Left renal pelvis (tissue), 4 donors: ENCODE measurements around the gene MRTFB. TPM values are rescaled to one million over a fixed set of nuclear protein-coding genes. Genes with fewer than 3 reads are reported as not detected.
A peak's percentile ranks its signal among the peaks of the same experiment; 100 is the strongest.

Source experiments
- DNase-seq, 4 donors: peaks; one replicate each; pipeline ENCODE4 v3.0.0-alpha.2; 2013; ENCODE audit warnings: low read depth in 4 of 4, low spot score in 3 of 4
- polyA plus RNA-seq, 4 donors: library from polyadenylated mRNA; unstranded; fragments of 120-200 nt; gene quantifications; one replicate each; pipeline ENCODE4 v1.2.1, GENCODE V29; 2013; ENCODE audit not compliant: insufficient read length in 4 of 4

MRTFB gene
- polyA plus RNA-seq, 4 donors = 20.3 to 35.0 (median 34.6) TPM

DNA sequence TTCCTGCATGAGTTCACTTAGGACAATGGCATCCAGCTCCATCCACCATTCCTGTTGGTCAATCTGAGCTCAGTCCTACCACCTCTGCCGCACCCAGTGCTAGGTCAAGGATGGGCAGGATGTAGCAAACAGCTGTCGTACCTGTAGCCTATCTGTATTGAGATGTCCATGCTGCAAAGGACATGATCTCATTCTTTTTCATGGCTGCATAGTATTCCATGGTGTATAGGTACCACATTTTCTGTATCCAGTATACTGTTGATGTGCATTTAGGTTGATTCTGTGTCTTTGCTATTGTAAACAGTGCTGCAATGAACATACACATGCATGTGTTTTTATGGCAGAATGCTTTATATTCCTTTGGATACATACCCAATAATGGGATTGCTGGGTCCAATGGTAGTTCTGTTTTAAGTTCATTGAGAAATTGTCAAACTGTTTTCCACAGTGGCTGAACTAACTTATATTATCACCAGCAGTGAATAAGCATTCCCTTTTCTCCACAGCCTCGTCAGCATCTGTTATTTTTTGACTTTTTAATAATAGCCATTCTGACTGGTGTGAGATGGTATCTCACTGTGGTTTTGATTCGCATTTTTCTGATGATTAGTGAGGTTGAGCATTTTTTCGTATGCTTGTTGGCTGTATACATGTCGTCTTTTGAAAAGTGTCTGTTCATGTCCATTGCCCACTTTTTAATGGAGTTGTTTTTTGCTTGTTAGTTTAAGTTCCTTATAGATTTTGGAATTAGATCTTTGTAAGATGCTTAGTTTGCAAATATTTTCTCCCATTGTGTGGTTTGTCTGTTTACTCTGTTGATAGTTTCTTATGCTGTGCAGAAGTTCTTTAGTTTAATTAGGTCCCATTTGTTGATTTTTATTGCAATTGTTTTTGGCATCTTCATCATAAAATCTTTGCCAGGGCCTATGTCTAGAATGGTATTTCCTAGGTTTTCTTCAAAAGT, 7.2 kb upstream of the MRTFB start:
- DNase-seq = no peak

DNA sequence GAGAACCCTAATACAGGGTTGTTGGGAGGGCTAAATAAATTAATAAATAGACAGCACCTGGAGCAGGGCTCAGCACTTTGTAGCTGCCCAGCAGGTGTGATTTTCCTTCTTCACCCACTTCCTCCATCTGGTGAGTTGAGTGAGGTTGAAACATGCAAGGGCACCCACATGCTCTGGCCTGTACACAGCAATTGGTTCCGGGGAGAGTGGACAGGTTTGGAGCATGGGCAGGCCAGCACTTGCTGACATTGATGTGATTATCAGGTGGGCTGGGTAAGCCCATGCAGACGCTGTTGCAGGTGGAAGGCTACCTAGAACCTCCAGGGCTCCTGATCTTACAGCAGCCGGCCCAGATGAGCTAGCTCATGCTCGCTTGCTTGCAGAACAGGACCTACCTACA, 1.3 kb upstream of the MRTFB start:
- no peak for DNase-seq

DNA sequence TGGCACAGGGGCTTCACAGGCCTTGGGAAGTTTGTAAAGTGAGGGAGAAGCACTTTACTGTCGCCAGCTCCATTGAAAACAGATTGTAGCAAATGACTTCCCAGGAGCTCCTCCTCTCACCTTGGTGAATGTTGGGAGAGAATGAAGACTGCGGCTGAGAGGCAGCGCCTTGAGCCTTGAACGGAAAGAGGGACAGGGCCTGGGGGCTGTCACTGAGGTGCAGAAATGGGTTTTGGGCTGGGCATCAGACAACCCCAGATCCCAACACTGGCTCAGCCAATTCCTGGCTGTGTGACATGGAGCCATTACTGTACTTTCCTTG, 603 bp upstream of the MRTFB start:
- DNase-seq = no peak

DNA sequence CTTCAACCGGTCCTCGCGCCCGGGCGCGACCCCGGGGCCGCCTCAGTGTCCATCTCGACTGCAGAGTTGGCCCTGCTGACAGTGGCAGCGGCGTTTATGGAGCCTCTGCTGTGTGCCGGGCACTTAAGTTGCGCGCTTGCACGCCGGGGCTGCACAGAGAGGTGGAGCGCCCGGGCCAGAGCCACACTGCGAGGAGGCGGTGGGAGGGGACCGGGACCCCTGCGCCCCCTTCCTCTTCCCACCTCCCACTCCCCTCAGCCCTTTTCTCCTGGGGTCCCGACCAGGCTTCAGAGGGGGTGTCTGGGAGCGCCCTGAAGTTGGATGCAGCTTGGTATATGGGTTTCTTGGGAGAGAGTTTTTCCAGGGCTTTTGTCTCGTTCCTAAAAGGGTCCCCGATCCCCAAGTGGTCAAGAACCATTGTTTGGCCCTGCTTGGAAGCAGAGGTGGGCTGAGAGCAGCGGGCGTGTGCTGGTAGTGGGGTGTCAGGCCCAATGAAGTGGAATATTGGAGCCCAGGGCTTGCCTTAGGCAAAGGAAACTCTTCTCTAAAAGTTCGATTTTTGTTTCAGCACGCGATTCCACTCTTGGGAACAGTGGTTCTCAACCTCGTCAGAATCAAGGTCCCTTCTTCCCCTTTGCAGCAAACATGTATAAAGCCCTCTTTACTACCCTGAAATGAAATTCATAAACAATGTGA, 605 bp downstream of the MRTFB start:
- peak in 1 of 4 donors; percentile 22 for DNase-seq

DNA sequence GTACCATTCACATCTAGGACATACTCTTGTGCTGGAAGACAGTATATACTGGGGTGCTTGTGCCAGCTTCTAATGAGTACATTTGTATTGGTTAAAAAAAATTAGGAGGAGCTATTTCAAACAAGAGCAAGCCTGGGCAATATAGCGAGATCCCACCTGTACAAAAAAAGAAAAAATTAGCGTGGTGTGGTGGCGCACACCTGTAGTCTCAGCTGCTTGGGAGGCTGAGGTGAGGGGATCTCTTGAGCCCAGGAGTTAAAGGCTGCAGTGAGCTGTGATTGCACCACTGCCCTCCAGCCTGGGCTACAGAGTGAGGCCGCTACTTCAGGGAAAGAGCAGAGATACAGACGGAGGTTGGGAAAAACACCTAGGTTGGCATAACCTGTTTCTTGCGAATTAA, 1.2 kb downstream of the MRTFB start:
- no peak for DNase-seq

DNA sequence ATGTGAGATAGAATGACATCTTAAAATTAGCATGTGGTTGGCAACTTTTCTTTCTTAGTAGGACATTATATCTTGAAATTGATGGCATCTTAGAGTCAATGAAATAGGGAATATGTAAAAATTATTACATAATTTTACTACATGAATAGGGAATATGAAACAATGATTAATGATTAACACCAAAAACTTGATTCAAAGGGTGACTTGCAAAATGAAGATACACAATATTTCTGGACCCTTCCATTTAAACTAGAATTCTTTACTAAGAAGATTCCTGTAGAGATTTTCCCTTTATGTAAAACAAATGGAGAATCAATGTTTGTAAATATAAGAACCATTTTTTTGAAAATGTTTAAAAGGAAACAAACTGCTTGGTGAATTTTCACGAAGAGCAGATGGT, 3.4 kb downstream of the MRTFB start:
- no peak for DNase-seq

DNA sequence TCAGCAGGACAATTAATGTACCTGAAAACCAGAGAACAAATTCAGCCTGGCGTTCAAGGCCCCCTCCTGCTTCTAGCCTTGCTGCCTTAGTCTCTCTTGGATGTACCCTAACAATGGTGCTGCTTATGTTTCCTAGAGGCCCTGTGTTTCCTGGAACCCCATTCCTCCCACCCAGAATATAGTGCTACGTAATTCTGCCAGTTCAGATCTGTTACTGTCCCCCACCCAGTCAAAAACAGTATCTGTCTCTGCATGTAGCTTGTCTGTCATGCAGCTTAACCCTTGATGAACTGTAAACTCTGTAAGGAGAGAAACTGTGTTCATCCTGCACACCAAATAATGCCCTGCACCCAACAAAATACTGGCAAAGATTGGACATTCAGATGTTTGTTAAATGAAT, 6.8 kb downstream of the MRTFB start:
- DNase-seq = no peak

DNA sequence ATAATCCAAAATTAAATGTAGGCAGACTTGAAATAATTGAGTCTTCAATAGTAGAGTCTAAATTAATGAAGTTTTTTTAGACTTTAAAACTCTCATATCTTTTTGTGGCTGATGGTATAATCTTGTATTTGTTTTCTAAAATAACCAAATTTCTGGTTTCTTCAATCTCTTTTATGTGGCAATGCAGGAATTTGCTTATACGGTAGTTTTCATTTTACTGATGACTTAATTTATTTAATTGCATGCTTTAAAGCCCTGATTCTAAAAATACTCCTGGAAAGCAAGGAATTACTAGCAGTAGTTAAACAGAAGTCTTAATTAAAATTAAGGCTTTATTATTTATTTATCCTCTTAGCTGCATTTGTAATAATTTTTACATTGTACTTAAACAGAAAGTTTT, 15.4 kb downstream of the MRTFB start:
- DNase-seq = no peak

DNA sequence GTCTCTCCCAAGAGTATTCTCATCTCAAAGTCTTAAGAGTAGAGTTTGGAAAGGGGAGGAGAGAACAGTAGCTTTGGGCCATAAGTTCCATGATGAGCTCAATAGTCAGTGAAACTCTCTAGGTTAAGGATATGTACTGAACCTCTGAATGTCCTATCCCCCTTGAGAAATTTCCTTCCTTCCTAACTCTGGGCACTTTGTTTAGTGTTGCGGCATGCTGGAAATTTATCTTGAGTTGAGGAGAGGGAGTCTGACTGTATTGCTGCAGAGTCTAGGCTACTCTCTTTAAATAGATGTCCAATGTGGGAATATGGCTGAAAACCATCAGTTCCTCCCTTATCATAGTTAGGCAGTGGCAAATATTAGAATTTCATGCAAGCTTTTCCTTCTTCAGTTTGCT, 16.1 kb downstream of the MRTFB start:
- DNase-seq = no peak

DNA sequence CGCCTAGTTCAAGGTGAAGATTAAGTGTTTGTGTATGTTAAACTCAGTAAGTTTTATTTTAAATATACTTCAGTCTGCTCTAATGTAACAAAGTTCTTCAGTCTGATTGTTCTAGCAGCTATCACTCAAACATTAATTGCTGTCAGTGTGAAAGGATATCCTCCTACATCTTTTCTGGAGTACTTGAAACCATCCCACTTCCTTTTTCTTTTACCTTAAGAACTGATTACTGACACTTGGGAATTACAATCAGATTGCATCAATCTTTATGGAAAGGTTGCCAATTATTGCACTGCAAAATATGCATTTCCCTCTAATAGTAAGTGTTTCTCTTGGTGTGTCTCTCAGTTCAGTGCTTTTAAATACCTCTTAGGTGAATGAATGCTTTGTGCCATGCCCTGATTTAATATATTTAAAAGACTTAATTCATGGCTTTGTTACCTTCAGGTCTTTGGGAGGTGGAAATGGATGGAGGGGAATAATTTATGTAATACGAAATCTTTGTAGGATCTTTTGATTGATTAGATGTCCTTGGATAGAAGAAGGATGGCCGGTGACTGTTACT, 16.6 kb downstream of the MRTFB start:
- no peak for DNase-seq

DNA sequence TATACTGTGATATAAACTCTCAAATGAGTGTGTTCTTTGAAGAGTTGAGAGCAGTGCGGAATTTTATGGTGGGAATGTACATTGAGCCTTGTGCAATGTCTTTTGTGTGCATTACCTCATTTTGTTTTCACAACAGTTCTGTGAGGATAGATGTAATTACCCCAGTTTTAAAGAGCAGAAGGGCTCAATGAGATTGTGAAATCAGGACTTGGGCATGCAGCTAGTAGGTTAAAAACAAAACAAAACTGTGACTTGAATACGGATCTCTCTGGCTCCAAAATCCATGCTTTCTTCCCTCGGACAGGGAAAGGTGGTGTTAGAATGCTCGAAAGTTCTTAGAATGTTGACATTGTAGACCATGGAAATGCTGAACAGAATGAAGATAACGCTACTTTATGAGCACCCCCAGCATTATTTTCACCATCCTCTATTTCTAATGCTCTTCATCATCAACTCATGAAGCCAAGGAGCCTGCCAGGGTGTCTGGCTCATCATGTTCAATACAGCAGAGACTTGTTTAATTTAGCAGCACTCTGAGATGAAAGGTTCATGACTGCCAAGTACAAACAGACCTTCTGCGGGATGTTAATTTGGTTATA, 17.1 kb downstream of the MRTFB start:
- DNase-seq = no peak

DNA sequence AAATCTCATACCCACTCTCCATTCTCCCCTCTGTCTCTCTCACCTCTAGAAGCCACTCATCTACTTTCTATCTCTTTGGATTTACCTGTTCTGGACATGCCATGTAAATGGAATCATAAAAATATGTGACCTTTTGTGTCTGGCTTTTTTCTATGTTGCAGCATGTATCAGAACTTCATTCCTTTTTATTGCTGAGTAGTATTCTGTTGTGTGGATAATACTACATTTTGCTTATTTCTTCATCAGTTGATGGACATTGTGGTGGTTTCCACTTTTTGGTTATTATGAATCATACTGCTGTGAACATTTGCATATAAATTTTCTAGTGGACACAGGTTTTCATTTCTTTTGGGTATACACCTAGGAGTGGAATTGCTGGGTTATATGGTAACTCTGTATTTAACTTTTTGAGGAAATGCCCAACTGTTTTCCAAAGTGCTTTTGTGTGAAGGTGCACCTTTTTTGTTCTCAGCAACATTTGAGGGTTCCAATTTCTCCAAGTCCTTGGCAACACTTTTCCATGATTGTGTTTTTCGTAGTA, 18.2 kb downstream of the MRTFB start:
- DNase-seq = no peak

DNA sequence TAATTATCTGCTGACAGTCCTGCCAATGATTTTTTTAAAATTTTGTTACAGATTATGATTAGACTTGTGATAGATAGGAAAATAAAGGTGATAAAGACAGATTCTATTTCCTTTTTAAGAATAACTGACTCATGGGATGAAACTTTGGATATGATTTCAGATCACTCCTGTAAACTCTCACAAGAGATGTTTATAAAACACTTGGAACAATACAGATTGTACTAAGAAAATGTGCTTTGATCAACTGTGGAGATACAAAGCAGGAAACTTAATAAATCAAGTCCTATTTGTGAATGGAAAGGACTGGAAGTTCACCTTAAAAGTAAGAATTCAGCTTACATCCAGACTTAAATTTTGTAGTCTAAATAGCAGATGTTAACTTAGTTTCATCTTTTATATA, 21.4 kb downstream of the MRTFB start:
- no peak for DNase-seq

DNA sequence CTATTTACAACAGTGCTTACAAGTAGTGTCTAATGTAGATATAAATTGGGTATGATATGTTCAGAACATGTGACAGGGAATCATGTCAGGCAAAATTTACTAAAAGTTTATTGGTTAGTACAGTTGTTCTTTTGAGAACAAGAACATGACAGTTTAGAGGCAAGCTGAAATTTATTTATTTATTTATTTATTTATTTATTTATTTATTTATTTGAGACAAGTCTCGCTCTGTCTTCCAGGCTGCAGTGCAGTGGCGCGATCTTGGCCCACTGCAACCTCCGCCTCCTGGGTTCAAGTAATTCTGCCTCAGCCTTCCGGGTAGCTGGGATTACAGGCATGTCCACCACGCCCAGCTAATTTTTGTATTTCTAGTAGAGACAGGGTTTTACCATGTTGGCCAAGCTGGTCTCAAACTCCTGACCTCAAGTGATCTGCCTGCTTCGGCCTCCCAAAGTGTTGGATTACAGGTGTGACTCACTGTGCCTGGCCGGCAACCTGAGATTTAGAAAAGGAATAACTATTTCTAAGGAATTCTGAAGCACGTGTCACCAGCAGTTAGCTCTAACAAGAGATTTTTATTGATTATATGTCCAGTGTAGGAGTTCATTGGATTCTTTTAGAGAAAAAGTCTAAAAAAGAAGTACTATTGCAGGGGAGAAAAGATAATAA, 24.9 kb downstream of the MRTFB start:
- DNase-seq = no peak

DNA sequence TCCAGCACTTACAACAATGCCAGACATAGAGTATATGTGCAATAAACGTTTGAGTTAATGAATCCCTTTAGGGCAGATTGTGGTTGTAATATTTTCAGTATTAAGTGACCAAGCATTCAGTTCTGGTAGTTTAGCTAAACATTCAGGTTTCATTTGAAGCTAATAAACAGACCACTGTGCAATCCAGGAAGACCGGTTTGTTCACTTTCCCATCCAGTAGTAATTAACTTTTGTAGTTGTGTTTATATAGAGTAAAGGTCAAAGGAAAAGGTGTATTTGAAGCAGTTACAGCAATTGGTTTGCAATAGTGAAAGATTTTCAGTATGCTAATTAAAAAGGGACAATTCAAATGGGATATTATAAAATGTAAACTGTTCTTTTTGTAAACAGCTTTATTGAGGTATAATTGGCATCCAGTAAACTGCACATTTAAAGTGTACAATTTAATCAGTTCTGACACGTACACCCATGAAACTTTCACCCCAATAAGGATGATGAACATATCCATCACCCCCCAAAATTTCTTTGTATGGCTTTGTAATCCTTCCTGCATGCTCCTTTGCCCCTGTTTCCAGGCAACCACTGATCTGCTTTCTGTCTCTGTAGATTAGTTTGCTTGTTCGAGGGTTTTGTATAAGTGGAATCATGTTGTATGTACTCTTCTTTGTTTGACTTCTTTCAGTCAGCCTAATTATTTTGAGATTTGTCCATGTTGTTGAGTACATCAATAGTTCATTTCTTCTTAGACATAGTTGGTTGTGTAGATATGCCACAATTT, 26.3 kb downstream of the MRTFB start:
- peak; percentile 39 to 70 (median 62) for DNase-seq

DNA sequence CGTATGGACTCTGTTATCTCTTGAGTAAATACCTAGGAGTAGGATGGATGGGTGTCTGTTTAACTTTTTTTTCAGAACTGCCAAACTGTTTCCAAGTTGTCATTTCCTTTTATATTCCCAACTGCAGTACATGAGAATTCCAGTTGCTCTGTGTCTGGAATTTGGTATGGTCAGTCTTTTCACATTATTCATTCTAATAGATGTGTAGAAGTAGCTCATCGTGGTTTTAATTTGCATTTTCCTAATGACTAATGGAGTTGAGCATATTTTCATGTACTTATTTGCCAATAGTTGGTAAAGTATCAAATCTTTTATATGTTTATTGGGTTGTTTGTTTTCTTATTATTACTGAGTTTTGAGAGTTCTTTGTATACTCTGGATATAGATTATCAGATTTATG, 27.0 kb downstream of the MRTFB start:
- no peak for DNase-seq

DNA sequence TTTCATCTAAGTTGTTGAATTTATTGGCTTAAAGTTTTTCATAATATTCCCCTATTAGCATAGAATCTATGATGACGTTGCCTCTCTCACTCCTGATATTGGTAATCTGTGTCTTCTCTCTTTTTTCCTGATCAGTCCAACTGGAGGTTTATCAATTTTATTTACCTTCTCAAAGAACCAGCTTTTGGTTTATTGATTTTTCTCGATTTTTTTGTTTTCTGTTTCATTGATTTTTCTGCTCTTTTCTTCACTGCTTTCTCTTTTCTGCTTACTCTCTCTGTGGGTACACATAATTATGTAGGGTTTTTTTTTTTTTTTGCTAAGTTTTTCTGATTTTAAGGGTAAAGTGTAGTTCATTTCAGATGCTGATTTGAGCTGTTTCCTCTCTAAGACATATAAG, 29.7 kb downstream of the MRTFB start:
- DNase-seq = no peak

DNA sequence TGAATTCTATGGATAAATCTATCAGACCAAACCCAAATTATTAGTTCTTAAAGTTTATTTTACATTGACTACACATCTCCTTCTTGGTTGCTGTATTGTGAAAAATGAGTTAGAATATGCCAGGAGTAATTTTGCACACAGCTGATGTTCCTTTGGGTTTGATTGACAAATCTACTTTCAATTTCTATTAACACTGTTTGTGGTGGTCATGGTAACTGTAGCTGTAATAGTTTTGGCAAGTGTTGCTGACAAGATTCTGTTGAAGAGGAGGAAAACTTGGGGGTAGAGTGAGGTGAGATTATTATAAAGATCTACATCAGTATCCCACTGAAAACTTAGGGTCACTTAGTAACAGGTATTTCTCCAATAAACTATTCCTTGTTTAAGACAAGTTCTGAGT, 30.3 kb downstream of the MRTFB start:
- DNase-seq = no peak

DNA sequence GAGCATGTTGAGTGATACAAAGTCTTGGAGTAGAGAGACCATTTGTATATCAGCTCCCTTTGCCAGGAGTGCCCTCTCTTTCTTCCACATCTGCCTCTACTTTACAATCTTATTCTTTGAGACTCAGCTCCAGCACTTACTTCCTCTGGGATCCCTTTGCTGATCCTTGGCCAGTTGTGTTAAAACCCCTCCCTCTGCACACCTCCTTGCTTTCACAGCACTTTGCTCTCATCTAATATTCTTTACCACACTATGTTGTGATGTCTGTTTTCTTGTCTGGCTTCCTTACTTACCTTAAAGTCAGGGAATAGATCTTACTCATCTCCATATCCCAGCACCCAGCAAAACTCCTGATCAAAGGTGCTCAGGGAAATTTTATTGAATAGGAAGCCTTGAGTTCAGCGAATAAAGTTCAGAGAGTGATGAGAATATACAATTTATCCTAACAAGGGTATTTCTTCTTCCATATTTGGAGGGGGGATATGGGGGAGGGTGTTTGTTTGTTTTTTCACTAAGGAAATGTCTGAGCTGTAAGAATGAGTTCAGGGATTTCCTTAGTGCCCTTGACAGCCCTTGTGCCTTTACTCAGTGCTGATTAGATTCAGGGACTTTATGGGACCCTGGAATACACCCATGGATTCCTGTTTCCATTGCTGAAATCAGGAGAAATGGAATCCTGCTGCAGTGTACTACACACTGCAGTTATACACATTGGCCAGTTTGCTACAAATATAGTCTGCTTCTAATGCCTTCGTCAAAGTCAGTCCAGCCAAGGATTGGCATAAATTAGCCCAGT, 32.0 kb downstream of the MRTFB start:
- no peak for DNase-seq
